ENCODE data around the gene HTD2.

GRCh38 chr3:58322793-58323192, 16.5 kb downstream of the HTD2 start:
- TF ChIP-seq SP1 (CRISPR knock-in tag; conservative IDR thresholded peaks at IDR 0.05), result no peak
- no peak for TF ChIP-seq USF2 (CRISPR knock-in tag; IDR thresholded peaks at IDR 0.05)
- TF ChIP-seq ESRRA (CRISPR knock-in tag; IDR thresholded peaks at IDR 0.05; ENCODE audit: borderline replicate concordance), result no peak
- TF ChIP-seq CREB1 (CRISPR knock-in tag; IDR thresholded peaks at IDR 0.05), result no peak
